HepG2 (cell line): ENCODE results near the gene YIPF3. TPM values are rescaled to one million over a fixed set of nuclear protein-coding genes. Genes with fewer than 3 reads are reported as not detected.

Source experiments
- ATAC-seq: fragments of 200-7000 bp; cut with Tn5 transposase; 3 replicates; pipeline ENCODE4 v1.9.1; 2020; ENCODE audit warnings: mild to moderate bottlenecking, moderate library complexity
- BruUV-seq: library from RNA; stranded (reverse); fragments of 400-500 nt; replicated peaks from 2 replicates; lab custom pipeline; 2021; lab: Mats Ljungman, UMichigan
- CTCF ChIA-PET: fragments of 300-600 bp; formaldehyde crosslinking; extraction: SDS; loops from one replicate; lab custom pipeline; 2021; ENCODE audit warnings: low total read pairs, inconsistent platforms, low intra/inter-chr PET ratio; lab: Yijun Ruan, JAX
- POLR2A ChIA-PET: fragments of 350-600 bp; sonication (Branson Sonifier 250); formaldehyde crosslinking; loops from one replicate; lab custom pipeline; 2020; ENCODE audit warnings: antibody characterized with exemption, inconsistent platforms; lab: Yijun Ruan, JAX
- DNase-seq: peaks from one replicate; pipeline ENCODE4 v3.0.0-alpha.2; 2015; ENCODE audit warnings: low spot score
- FAIRE-seq: peaks from 3 replicates; lab custom pipeline; 2011; peaks lifted over from hg19 to GRCh38; lab: Jason Lieb, UNC
- H2AFZ ChIP-seq: one replicate; pipeline ENCODE4 v1.6.1; 2011; ENCODE audit warnings: low read length, inconsistent platforms
- H3K27ac ChIP-seq: fragments of 300-600 bp; 3 replicates; pipeline ENCODE4 v1.8.0; 2011; ENCODE audit warnings: mixed run types, mild to moderate bottlenecking, mixed read lengths, low read length, inconsistent platforms; ENCODE audit not compliant: insufficient read depth; ENCODE audit errors: extremely low read length
- H3K27me3 ChIP-seq, 2 experiments: fragments of 200-600 bp in 1 of 2; 2 replicates in 1 of 2; 3 replicates in 1 of 2; pipeline versions ENCODE4 v1.6.0 to v1.8.0; 2011; ENCODE audit warnings: low read length in 2 of 2, mild to moderate bottlenecking in 2 of 2, moderate library complexity in 2 of 2, inconsistent platforms in 1 of 2; ENCODE audit not compliant: insufficient read depth in 2 of 2, control insufficient read depth in 1 of 2
- H3K36me3 ChIP-seq, 2 experiments: fragments of 200-600 bp in 1 of 2; replicated peaks in 1 of 2; 2 replicates in 1 of 2; 3 replicates in 1 of 2; pipeline versions ENCODE4 v1.5.1 to v1.8.0; 2011; ENCODE audit warnings: low read length in 2 of 2, inconsistent platforms in 1 of 2; ENCODE audit not compliant: insufficient read depth in 2 of 2, control insufficient read depth in 1 of 2
- H3K4me1 ChIP-seq: 2 replicates; pipeline ENCODE4 v1.5.1; 2012; ENCODE audit warnings: low read length, inconsistent platforms; ENCODE audit not compliant: insufficient read depth
- H3K4me2 ChIP-seq: 2 replicates; pipeline ENCODE4 v1.6.0; 2011; ENCODE audit warnings: low read depth, low read length, inconsistent platforms
- H3K4me3 ChIP-seq, 3 experiments: fragments of 200-600 bp in 1 of 3; sonication (generic), shearing (Covaris generic) in 1 of 3; replicated peaks in 1 of 3; 2 replicates each; pipeline ENCODE4 v1.5.1; 2011 to 2016; ENCODE audit warnings: low read length in 3 of 3, inconsistent platforms in 2 of 3, low read depth in 2 of 3, mild to moderate bottlenecking in 2 of 3, control low read depth in 1 of 3, mixed read lengths in 1 of 3; ENCODE audit not compliant: insufficient read depth in 1 of 3
- H3K79me2 ChIP-seq: one replicate; pipeline ENCODE4 v1.6.1; 2011; ENCODE audit warnings: low read length, inconsistent platforms; ENCODE audit not compliant: insufficient read depth
- H3K9ac ChIP-seq: 2 replicates; pipeline ENCODE4 v1.6.0; 2011; ENCODE audit warnings: mild to moderate bottlenecking, low read depth, low read length, inconsistent platforms; ENCODE audit not compliant: insufficient read depth
- H3K9me3 ChIP-seq: 2 replicates; pipeline ENCODE4 v1.5.1; 2012; ENCODE audit warnings: mild to moderate bottlenecking, low read length
- H4K20me1 ChIP-seq: 2 replicates; pipeline ENCODE4 v1.6.0; 2011; ENCODE audit warnings: inconsistent platforms, mild to moderate bottlenecking, low read length, moderate library complexity; ENCODE audit not compliant: insufficient read depth
- EZH2 ChIP-seq: conservative IDR thresholded peaks from 2 replicates; pipeline ENCODE4 v1.6.1; 2012; ENCODE audit warnings: mild to moderate bottlenecking, low read depth, low read length, moderate library complexity
- HHEX ChIP-seq: IDR thresholded peaks from 2 replicates; pipeline ENCODE4 v1.6.1; 2016; ENCODE audit warnings: control low read depth
- HNF4A ChIP-seq: sonication (generic); formaldehyde crosslinking; IDR thresholded peaks from 2 replicates; pipeline ENCODE4 v1.4.0; 2020; ENCODE audit warnings: missing genetic modification reagents
- KDM1A ChIP-seq: IDR thresholded peaks from 2 replicates; pipeline ENCODE4 v1.6.1; 2016; ENCODE audit warnings: missing compliant biosample characterization
- MZF1 ChIP-seq: sonication (generic); formaldehyde crosslinking; IDR thresholded peaks from 2 replicates; pipeline ENCODE4 v1.8.1; 2023; ENCODE audit warnings: mild to moderate bottlenecking, missing genetic modification reagents, borderline replicate concordance
- NCOA1 ChIP-seq: sonication (generic); formaldehyde crosslinking; IDR thresholded peaks from 2 replicates; pipeline ENCODE4 v1.9.0; 2021; ENCODE audit warnings: missing genetic modification reagents
- ZFP36 ChIP-seq: fragments of 150-350 bp; IDR thresholded peaks from 2 replicates; pipeline ENCODE4 v1.6.1; 2018; ENCODE audit warnings: borderline replicate concordance, low read length, low read depth; ENCODE audit not compliant: partially characterized antibody
- ZFP62 ChIP-seq: sonication (generic); formaldehyde crosslinking; IDR thresholded peaks from 2 replicates; pipeline ENCODE4 v1.4.0; 2020; ENCODE audit warnings: missing genetic modification reagents
- ZNF20 ChIP-seq: sonication (generic); formaldehyde crosslinking; IDR thresholded peaks from 2 replicates; pipeline ENCODE4 v1.4.0; 2020; ENCODE audit warnings: mild to moderate bottlenecking, moderate library complexity, missing genetic modification reagents
- ZNF7 ChIP-seq: IDR thresholded peaks from 2 replicates; pipeline ENCODE4 v1.6.1; 2016; ENCODE audit warnings: missing biosample characterization, missing genetic modification reagents
- ZNF75D ChIP-seq: sonication (generic); formaldehyde crosslinking; IDR thresholded peaks from 2 replicates; pipeline ENCODE4 v1.8.1; 2023; ENCODE audit warnings: missing genetic modification reagents, mild to moderate bottlenecking, borderline replicate concordance
- ZNF772 ChIP-seq: sonication (generic); formaldehyde crosslinking; IDR thresholded peaks from 2 replicates; pipeline ENCODE4 v1.5.0; 2020; ENCODE audit warnings: mild to moderate bottlenecking, missing genetic modification reagents
- WGBS: methylation state at CpG from one replicate; pipeline ENCODE4 v1.1.6; 2017; ENCODE audit warnings: low lambda C conversion rate; 5-methylcytosine and 5-hydroxymethylcytosine counted together
- in situ Hi-C: cut with HindIII; loops from 2 replicates; pipeline ENCODE4 v1.10.0; 2017; ENCODE audit warnings: low pct_unique_long_range_greater_than_20kb; ENCODE audit not compliant: extremely low pct_ligation_motif_present
- intact Hi-C: fragments of 100-400 bp; cut with micrococcal nuclease; formaldehyde crosslinking; loops from one replicate; pipeline ENCODE4 v1.10.0; 2022; ENCODE audit not compliant: unreplicated experiment
- polyA plus RNA-seq, 8 experiments: library from polyadenylated mRNA; depleted of rRNA in 3 of 8; stranded (reverse) in 7 of 8; unstranded in 1 of 8; fragments of >200 nt; fragmentation: Illumina TruSeq in 4 of 8; extraction: Trizol in 4 of 8; gene quantifications; 2 replicates each; pipeline versions ENCODE4 v1.2.1 to v1.2.3, GENCODE V29; 2011 to 2016; ENCODE audit warnings: low read depth in 4 of 8, missing spikeins in 1 of 8, mixed read lengths in 1 of 8; ENCODE audit not compliant: insufficient read depth in 1 of 8
- total RNA-seq, 5 experiments: library from RNA; depleted of rRNA; stranded (reverse); fragments of >200 nt; fragmentation: Illumina TruSeq; extraction: Trizol; gene quantifications; 2 replicates each; pipeline ENCODE4 v1.2.3, GENCODE V29; 2016; ENCODE audit warnings: low read depth in 1 of 5
- TF ChIP-seq, protein P1 (sequence below): sonication (generic); formaldehyde crosslinking; IDR thresholded peaks from 2 replicates; pipeline ENCODE4 v1.4.0; 2020; ENCODE audit warnings: missing genetic modification reagents
- TF ChIP-seq, protein P2 (sequence below): IDR thresholded peaks from 2 replicates; pipeline ENCODE4 v1.6.1; 2012; ENCODE audit warnings: low read length, improper control_type of control experiment
- TF ChIP-seq, protein P3 (sequence below), 2 experiments: fragments of 450-650 bp in 1 of 2; sonication (generic) in 1 of 2; formaldehyde crosslinking; IDR thresholded peaks; 2 replicates each; pipeline versions ENCODE4 v1.5.0 to v1.8.0; 2020 to 2022; ENCODE audit warnings: mild to moderate bottlenecking in 1 of 2, missing genetic modification reagents in 1 of 2

The YIPF3 gene
- total and polyA plus RNA-seq, 2 of the 13 experiments (the other 11 are each of a cell fraction or from before 2014, with no cell fraction given): 107 to 206 TPM

DNA sequence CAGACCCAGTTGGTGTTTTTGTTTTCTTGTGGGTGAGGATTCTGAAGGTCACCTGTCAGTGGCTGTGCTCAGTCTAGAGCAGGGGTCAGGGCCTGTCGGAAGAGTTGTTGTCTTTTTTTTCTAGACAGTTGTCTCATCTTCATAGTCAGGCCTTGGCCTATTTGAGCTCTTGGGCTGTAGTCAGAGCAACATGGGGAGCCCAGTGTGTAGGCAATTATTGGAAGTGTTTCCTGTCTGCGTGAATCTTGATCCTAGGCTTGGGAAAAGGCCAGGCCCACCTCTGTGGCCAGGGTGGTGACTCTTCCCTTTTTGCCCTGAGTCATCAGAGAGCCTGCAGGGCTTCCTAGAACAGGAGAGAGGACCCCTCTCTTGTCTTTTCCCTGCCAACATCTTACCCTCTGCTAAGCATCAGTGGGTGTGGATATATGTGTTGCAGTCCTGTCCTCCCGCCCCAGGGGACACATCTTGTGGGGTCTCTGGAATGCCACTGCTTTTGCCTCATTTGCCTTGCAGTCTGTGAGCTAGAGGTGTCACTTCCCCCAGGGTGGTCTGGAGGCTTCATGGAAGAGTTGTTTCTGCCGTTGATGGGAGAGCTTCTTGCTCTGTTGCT, 28.0 kb downstream of the YIPF3 start (continued):
- TF ChIP-seq, protein P1, sequence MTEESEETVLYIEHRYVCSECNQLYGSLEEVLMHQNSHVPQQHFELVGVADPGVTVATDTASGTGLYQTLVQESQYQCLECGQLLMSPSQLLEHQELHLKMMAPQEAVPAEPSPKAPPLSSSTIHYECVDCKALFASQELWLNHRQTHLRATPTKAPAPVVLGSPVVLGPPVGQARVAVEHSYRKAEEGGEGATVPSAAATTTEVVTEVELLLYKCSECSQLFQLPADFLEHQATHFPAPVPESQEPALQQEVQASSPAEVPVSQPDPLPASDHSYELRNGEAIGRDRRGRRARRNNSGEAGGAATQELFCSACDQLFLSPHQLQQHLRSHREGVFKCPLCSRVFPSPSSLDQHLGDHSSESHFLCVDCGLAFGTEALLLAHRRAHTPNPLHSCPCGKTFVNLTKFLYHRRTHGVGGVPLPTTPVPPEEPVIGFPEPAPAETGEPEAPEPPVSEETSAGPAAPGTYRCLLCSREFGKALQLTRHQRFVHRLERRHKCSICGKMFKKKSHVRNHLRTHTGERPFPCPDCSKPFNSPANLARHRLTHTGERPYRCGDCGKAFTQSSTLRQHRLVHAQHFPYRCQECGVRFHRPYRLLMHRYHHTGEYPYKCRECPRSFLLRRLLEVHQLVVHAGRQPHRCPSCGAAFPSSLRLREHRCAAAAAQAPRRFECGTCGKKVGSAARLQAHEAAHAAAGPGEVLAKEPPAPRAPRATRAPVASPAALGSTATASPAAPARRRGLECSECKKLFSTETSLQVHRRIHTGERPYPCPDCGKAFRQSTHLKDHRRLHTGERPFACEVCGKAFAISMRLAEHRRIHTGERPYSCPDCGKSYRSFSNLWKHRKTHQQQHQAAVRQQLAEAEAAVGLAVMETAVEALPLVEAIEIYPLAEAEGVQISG (CRISPR knock-in tag): peak; percentile 39; the same call in 1 of the 2 replicates
- TF ChIP-seq, all 625 proteins: peak for 152

DNA sequence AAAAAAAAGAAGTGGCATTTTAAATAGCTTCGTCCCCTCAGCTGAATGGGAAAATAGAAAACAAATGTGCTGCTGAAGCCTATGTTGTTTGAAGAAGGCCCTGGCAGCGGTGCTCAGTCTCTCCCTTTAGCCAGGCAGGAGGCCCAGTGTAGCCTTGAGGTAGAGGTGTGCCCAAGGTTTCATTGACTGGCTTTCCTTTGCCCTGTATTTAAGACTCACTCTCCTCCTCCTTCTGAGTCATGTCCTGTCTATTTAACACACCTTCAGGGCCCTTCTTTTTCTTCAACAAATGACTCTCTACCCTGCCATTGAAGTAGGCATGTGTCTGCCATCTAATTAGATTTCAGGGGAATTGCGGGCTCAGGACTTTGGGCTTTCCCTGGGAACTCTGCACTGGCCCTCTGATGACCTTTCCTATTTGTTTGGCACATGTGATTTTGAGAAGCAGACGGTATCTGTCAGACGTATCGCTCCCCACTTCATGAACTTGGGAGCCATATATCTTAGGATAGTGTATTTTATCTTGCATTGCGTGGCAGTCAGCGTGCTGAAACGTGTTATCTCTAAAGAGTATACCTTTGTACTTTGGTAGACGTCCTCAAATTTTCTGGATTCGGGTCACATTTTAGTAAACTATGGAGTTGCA, 35.0 kb downstream of the YIPF3 start:
- H4K20me1 ChIP-seq: no peaks in the 10 kb centered on the region
- no peak overlapping the region for H2AFZ ChIP-seq
- DNase-seq (no peak), ATAC-seq (no peak), FAIRE-seq (no peak)
- H3K4me3 ChIP-seq: no peak overlapping the region
- peak overlapping the region; percentile 53 for H3K4me2 ChIP-seq
- ChIA-PET POLR2A (interaction anchor here (0.7 to 6.5 kb wide), 3 partner anchors 10 to 699 kb away, joined by 3 to 141 read pairs (median 4); no protein-coding TSS in a partner anchor), CTCF (no interaction called here)
- intact Hi-C loops: no loop called here
- 84% methylated on average over 11 of the region's 11 CpGs for WGBS
- peaks cover 63% of the 10 kb centered on the region for H3K4me1 ChIP-seq
- H3K79me2 ChIP-seq: peaks cover 62% of the 10 kb centered on the region
- peak overlapping the region; percentile 11 for H3K27ac ChIP-seq
- no peaks in the 10 kb centered on the region for H3K9me3 ChIP-seq
- H3K36me3 ChIP-seq: peaks cover 0 to 3% of the 10 kb centered on the region in 2 experiments; a peak in 1 of 5 replicates
- BruUV-seq: no TSS peak
- H3K27me3 ChIP-seq: no peaks in the 10 kb centered on the region; a peak in 1 of 5 replicates
- no peak overlapping the region for H3K9ac ChIP-seq
- in situ Hi-C loops: no loop called here
- TF ChIP-seq, protein P2, sequence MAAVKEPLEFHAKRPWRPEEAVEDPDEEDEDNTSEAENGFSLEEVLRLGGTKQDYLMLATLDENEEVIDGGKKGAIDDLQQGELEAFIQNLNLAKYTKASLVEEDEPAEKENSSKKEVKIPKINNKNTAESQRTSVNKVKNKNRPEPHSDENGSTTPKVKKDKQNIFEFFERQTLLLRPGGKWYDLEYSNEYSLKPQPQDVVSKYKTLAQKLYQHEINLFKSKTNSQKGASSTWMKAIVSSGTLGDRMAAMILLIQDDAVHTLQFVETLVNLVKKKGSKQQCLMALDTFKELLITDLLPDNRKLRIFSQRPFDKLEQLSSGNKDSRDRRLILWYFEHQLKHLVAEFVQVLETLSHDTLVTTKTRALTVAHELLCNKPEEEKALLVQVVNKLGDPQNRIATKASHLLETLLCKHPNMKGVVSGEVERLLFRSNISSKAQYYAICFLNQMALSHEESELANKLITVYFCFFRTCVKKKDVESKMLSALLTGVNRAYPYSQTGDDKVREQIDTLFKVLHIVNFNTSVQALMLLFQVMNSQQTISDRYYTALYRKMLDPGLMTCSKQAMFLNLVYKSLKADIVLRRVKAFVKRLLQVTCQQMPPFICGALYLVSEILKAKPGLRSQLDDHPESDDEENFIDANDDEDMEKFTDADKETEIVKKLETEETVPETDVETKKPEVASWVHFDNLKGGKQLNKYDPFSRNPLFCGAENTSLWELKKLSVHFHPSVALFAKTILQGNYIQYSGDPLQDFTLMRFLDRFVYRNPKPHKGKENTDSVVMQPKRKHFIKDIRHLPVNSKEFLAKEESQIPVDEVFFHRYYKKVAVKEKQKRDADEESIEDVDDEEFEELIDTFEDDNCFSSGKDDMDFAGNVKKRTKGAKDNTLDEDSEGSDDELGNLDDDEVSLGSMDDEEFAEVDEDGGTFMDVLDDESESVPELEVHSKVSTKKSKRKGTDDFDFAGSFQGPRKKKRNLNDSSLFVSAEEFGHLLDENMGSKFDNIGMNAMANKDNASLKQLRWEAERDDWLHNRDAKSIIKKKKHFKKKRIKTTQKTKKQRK: no peak
- TF ChIP-seq EZH2: no peak
- no peak for TF ChIP-seq ZNF7
- TF ChIP-seq KDM1A: no peak
- TF ChIP-seq ZNF75D (CRISPR knock-in tag): no peak
- TF ChIP-seq ZNF20 (CRISPR knock-in tag): no peak
- TF ChIP-seq HNF4A (CRISPR knock-in tag): peak; percentile 71; the same call in 1 of the 2 replicates
- no peak for TF ChIP-seq HHEX
- TF ChIP-seq ZNF772 (CRISPR knock-in tag): 0 out of 2 replicates have a peak, but pooled peaks have one; percentile 23
- TF ChIP-seq MZF1 (CRISPR knock-in tag): no peak
- TF ChIP-seq ZFP36: no peak
- TF ChIP-seq ZFP62 (CRISPR knock-in tag): no peak
- no peak for TF ChIP-seq NCOA1 (CRISPR knock-in tag)
- TF ChIP-seq, protein P3, sequence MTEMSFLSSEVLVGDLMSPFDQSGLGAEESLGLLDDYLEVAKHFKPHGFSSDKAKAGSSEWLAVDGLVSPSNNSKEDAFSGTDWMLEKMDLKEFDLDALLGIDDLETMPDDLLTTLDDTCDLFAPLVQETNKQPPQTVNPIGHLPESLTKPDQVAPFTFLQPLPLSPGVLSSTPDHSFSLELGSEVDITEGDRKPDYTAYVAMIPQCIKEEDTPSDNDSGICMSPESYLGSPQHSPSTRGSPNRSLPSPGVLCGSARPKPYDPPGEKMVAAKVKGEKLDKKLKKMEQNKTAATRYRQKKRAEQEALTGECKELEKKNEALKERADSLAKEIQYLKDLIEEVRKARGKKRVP (CRISPR knock-in tag; IDR thresholded peaks at IDR 0.05): no peak
